GM12878 (cell line): ENCODE results near the gene HOPX. TPM values are rescaled to one million over a fixed set of nuclear protein-coding genes. Genes with fewer than 3 reads are reported as not detected.
A peak's percentile ranks its signal among the peaks of the same experiment; 100 is the strongest.

ENCODE experiments used
- ATAC-seq: fragments of 200-7000 bp; cut with Tn5 transposase; 3 replicates; pipeline ENCODE4 v1.9.1; 2020; ENCODE audit warnings: mild to moderate bottlenecking, moderate library complexity
- BruUV-seq: library from RNA; stranded (reverse); fragments of 400-500 nt; replicated peaks from 2 replicates; lab custom pipeline; 2021; lab: Mats Ljungman, UMichigan
- CTCF ChIA-PET: fragments of 300-600 bp; sonication (Branson Sonifier 250); formaldehyde crosslinking; extraction: SDS; loops from one replicate; lab custom pipeline; 2021; ENCODE audit warnings: inconsistent platforms; lab: Yijun Ruan, JAX
- POLR2A ChIA-PET: fragments of 350-600 bp; formaldehyde crosslinking; extraction: SDS; loops from one replicate; lab custom pipeline; 2021; ENCODE audit warnings: inconsistent platforms; lab: Charles Lee
- RAD21 ChIA-PET: fragments of 300-600 bp; sonication (Branson Sonifier 250); formaldehyde crosslinking; loops from one replicate; lab custom pipeline; 2023; ENCODE audit warnings: antibody characterized with exemption; ENCODE audit not compliant: unreplicated experiment; lab: Charles Lee
- SMC1A ChIA-PET: fragments of 300-600 bp; sonication (Branson Sonifier 250); formaldehyde crosslinking; loops from one replicate; lab custom pipeline; 2023; ENCODE audit not compliant: unreplicated experiment, uncharacterized antibody; lab: Charles Lee
- DNase-seq: peaks from one replicate; pipeline ENCODE4 v3.0.0-alpha.2; 2011; ENCODE audit warnings: low read depth, low spot score
- FAIRE-seq: peaks from 3 replicates; lab custom pipeline; 2011; peaks lifted over from hg19 to GRCh38; lab: Jason Lieb, UNC
- H2AFZ ChIP-seq: 2 replicates; pipeline ENCODE4 v1.6.0; 2011; ENCODE audit warnings: low read depth, low read length, control low read depth; ENCODE audit not compliant: control insufficient read depth
- H3K27ac ChIP-seq: 2 replicates; pipeline ENCODE4 v1.5.1; 2011; ENCODE audit warnings: control low read depth; ENCODE audit not compliant: control insufficient read depth, insufficient read depth
- H3K27me3 ChIP-seq, 2 experiments: replicated peaks in 1 of 2; 2 replicates each; pipeline versions ENCODE4 v1.6.0 to v1.6.1; 2011; ENCODE audit warnings: low read length in 1 of 2; ENCODE audit not compliant: control insufficient read depth in 2 of 2, insufficient read depth in 2 of 2
- H3K36me3 ChIP-seq, 2 experiments: 2 replicates each; pipeline ENCODE4 v1.5.1; 2011; ENCODE audit warnings: low read length in 1 of 2; ENCODE audit not compliant: control insufficient read depth in 2 of 2, insufficient read depth in 2 of 2
- H3K4me1 ChIP-seq: 2 replicates; pipeline ENCODE4 v1.6.1; 2011; ENCODE audit warnings: mild to moderate bottlenecking, low read length, moderate library complexity, mixed read lengths; ENCODE audit not compliant: control insufficient read depth, insufficient read depth
- H3K4me2 ChIP-seq: 2 replicates; pipeline ENCODE4 v1.6.0; 2011; ENCODE audit warnings: control low read depth; ENCODE audit not compliant: control insufficient read depth, insufficient read depth
- H3K4me3 ChIP-seq: fragments of 200-600 bp; sonication (generic); 2 replicates; pipeline ENCODE4 v1.5.1; 2016
- H3K79me2 ChIP-seq: 2 replicates; pipeline ENCODE4 v1.6.0; 2011; ENCODE audit warnings: low read length; ENCODE audit not compliant: control insufficient read depth, insufficient read depth
- H3K9ac ChIP-seq: 2 replicates; pipeline ENCODE4 v1.8.0; 2011; ENCODE audit warnings: low read length, control low read depth, mixed read lengths; ENCODE audit not compliant: control insufficient read depth, insufficient read depth
- H3K9me3 ChIP-seq: replicated peaks from 3 replicates; pipeline ENCODE4 v1.5.1; 2011; ENCODE audit warnings: mild to moderate bottlenecking, low read length; ENCODE audit not compliant: control insufficient read depth, insufficient read depth
- H4K20me1 ChIP-seq: 2 replicates; pipeline ENCODE4 v1.6.0; 2011; ENCODE audit not compliant: control insufficient read depth, insufficient read depth
- CREM ChIP-seq: IDR thresholded peaks from 2 replicates; pipeline ENCODE4 v1.6.1; 2014; ENCODE audit warnings: antibody characterized with exemption, low read depth
- HCFC1 ChIP-seq: fragments of 150-350 bp; IDR thresholded peaks from 2 replicates; pipeline ENCODE4 v1.6.1; 2014; ENCODE audit warnings: low read length
- JUNB ChIP-seq: IDR thresholded peaks from 2 replicates; pipeline ENCODE4 v1.6.1; 2016; ENCODE audit warnings: antibody characterized with exemption, mild to moderate bottlenecking
- KLF5 ChIP-seq: fragments of 450-650 bp; IDR thresholded peaks from 2 replicates; pipeline ENCODE4 v1.6.1; 2014; ENCODE audit warnings: mild to moderate bottlenecking; ENCODE audit not compliant: partially characterized antibody
- MYB ChIP-seq: fragments of 150-350 bp; IDR thresholded peaks from 2 replicates; pipeline ENCODE4 v1.6.1; 2014; ENCODE audit warnings: mild to moderate bottlenecking, low read depth, low read length, borderline replicate concordance
- RBBP5 ChIP-seq: fragments of 200-600 bp; sonication (generic); conservative IDR thresholded peaks from 2 replicates; pipeline ENCODE4 v1.6.1; 2016
- SMAD5 ChIP-seq: IDR thresholded peaks from 2 replicates; pipeline ENCODE4 v1.6.1; 2016; ENCODE audit warnings: antibody characterized with exemption, low read depth
- TCF3 ChIP-seq: IDR thresholded peaks from 2 replicates; pipeline ENCODE4 v1.6.1; 2012; ENCODE audit warnings: low read depth, mild to moderate bottlenecking, low read length, borderline replicate concordance; ENCODE audit not compliant: insufficient read depth
- TCF7 ChIP-seq: IDR thresholded peaks from 2 replicates; pipeline ENCODE4 v1.6.1; 2014; ENCODE audit warnings: antibody characterized with exemption, borderline replicate concordance
- WGBS: methylation state at CpG from one replicate; pipeline ENCODE4 v1.1.6; 2016; ENCODE audit warnings: low lambda C conversion rate; ENCODE audit not compliant: insufficient replicate concordance, insufficient coverage; ENCODE audit errors: missing lambda C conversion rate; 5-methylcytosine and 5-hydroxymethylcytosine counted together
- in situ Hi-C: fragments of 300-500 bp; cut with MboI; formaldehyde crosslinking; loops from 9 replicates; pipeline ENCODE4 v1.14.3; 2018; ENCODE audit warnings: mixed read lengths
- intact Hi-C: fragments of 100-400 bp; cut with micrococcal nuclease; formaldehyde crosslinking; loops from one replicate; pipeline ENCODE4 v1.14.2; 2022; ENCODE audit not compliant: unreplicated experiment
- polyA plus RNA-seq, 11 experiments: library from polyadenylated mRNA; depleted of rRNA in 4 of 11; unstranded in 6 of 11; stranded (reverse) in 5 of 11; fragments of >200 nt; fragmentation: Nextera tagmentation in 4 of 11; fragmentation: Illumina TruSeq in 1 of 11; extraction: Ambion mirVana in 4 of 11; extraction: Trizol in 1 of 11; gene quantifications; 1 replicate in 1 of 11; 2 replicates in 10 of 11; pipeline versions ENCODE4 v1.2.1 to v1.2.3, GENCODE V29; 2011 to 2016; ENCODE audit warnings: inconsistent platforms in 2 of 11, missing spikeins in 2 of 11, low read depth in 1 of 11
- total RNA-seq, 4 experiments: library from RNA; depleted of rRNA in 3 of 4; stranded (reverse); fragments of >200 nt in 3 of 4; fragmentation: Illumina TruSeq in 1 of 4; extraction: Trizol in 1 of 4; gene quantifications; 2 replicates each; pipeline versions ENCODE4 v1.2.1 to v1.2.3, GENCODE V29; 2013 to 2021
- TF ChIP-seq, protein P1 (sequence below): IDR thresholded peaks from 2 replicates; pipeline ENCODE4 v1.6.1; 2012; ENCODE audit warnings: low read length, inconsistent platforms
- TF ChIP-seq, protein P2 (sequence below): IDR thresholded peaks from 2 replicates; pipeline ENCODE4 v1.6.1; 2011; ENCODE audit warnings: low read depth, low read length, improper control_type of control experiment, borderline replicate concordance

Gene HOPX
- total and polyA plus RNA-seq, 10 of the 15 experiments (the other 5 are each of a cell fraction or from before 2014, with no cell fraction given) = 0.11 to 0.40 (median 0.23) TPM; not detected in 4

DNA sequence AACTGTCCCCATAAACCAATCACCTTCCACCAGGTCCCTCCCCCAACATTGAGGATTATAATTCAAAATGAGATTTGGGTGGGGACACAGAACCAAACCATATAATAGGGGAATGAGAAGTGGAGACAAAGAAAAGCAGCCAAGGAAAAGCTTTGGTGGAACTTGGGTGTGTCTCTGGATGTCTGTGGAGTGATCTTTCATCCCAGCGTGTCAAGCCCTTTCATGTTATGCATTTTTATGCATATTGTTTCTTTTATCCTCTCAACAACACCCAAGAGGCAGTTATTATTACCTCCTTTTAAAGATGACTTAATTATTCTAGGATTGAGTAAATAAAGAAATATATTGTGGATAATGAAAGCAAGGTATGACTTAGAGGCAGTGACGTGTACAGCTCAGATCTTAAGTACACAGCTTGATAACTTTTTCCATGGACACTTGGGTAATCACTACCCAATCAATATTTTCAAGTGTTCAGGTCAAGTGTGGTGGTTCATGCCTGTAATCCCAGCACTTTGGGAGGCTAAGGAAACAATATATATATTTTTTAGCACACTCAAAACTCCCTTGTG lies 42.6 kb upstream of the HOPX start:
- in situ Hi-C loops = no loop called here
- POLR2A ChIA-PET = no interaction called here
- WGBS = 0% methylated on average over 2 of the region's 2 CpGs
- no peak for ATAC-seq
- BruUV-seq = no TSS peak
- no peaks in the 10 kb centered on the region for H3K79me2 ChIP-seq
- H4K20me1 ChIP-seq = no peaks in the 10 kb centered on the region
- H3K27ac ChIP-seq = no peak overlapping the region
- no peak for DNase-seq
- H3K4me1 ChIP-seq = peaks cover 4% of the 10 kb centered on the region
- no peaks in the 10 kb centered on the region for H3K36me3 ChIP-seq
- no peak for TF ChIP-seq TCF3
- TF ChIP-seq, protein P1, sequence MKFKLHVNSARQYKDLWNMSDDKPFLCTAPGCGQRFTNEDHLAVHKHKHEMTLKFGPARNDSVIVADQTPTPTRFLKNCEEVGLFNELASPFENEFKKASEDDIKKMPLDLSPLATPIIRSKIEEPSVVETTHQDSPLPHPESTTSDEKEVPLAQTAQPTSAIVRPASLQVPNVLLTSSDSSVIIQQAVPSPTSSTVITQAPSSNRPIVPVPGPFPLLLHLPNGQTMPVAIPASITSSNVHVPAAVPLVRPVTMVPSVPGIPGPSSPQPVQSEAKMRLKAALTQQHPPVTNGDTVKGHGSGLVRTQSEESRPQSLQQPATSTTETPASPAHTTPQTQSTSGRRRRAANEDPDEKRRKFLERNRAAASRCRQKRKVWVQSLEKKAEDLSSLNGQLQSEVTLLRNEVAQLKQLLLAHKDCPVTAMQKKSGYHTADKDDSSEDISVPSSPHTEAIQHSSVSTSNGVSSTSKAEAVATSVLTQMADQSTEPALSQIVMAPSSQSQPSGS = 0 out of 2 replicates have a peak, but pooled peaks have one; percentile 43
- no peak for TF ChIP-seq MYB
- TF ChIP-seq SMAD5 = no peak
- no peak for TF ChIP-seq KLF5
- TF ChIP-seq, protein P2, sequence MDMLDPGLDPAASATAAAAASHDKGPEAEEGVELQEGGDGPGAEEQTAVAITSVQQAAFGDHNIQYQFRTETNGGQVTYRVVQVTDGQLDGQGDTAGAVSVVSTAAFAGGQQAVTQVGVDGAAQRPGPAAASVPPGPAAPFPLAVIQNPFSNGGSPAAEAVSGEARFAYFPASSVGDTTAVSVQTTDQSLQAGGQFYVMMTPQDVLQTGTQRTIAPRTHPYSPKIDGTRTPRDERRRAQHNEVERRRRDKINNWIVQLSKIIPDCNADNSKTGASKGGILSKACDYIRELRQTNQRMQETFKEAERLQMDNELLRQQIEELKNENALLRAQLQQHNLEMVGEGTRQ = no peak
- TF ChIP-seq RBBP5 = no peak
- TF ChIP-seq CREM = peak; percentile 22; the same call in 1 of the 2 replicates
- TF ChIP-seq TCF7 = 0 out of 2 replicates have a peak, but pooled peaks have one; percentile 6
- peak; percentile 90 for TF ChIP-seq JUNB
- no peak for TF ChIP-seq HCFC1
- CTCF ChIA-PET = interaction anchor here (1.0 kb wide), 2 partner anchors 9 to 113 kb away, joined by 3 read pairs; no protein-coding TSS in a partner anchor
- RAD21 ChIA-PET = no interaction called here
- intact Hi-C loops = no loop called here
- SMC1A ChIA-PET = interaction anchor here (0.6 kb wide), 1 partner anchor 115 kb away, joined by 3 read pairs; no protein-coding TSS in a partner anchor
- H2AFZ ChIP-seq = peak overlapping the region; percentile 42; the same call in 1 of the 2 replicates
- FAIRE-seq = no peak
- no peak overlapping the region for H3K4me3 ChIP-seq
- H3K9me3 ChIP-seq = no peaks in the 10 kb centered on the region
- H3K9ac ChIP-seq = no peak overlapping the region
- H3K27me3 ChIP-seq = no peaks in the 10 kb centered on the region
- H3K4me2 ChIP-seq = no peak overlapping the region
